ENCODE data around the gene ELMO1. TPM values are rescaled to one million over a fixed set of nuclear protein-coding genes. Genes with fewer than 3 reads are reported as not detected.

Gene ELMO1
- polyA plus RNA-seq, 1 experiment: not detected

DNA sequence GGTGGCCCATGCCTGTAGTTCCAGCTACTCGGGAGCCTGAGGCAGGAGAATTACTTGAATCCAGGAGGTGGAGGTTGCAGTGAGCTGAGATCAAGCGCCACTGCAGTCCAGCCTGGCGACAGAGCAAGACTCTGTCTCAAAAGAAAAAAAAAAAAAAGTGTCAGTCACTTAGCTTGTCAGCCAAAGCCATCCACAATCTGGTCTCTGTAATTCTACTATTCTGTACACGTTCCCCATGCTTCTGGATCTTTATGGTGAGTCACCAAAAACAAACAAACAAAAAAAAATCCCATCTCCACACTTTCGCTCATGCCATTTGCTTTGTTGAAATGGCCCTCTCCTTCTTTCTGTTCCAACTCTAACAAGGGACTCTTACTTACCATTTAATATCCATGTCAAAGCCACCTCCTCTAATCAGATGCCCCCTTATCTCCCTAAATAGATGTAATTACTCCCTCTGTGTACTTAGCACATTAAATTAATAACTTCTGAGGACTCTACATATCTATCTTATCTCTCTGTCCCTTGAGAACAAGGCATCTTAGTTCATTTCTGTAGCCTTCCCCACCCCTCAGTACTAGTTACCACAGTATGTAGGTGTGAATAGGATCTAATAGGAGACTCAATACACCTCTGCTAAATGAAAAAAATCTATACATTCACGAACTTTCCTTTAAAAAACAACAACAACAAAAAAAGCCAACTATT is 128.4 kb downstream of the ELMO1 start:
- no peak for DNase-seq (ENCODE audit: low read depth)
- CTCF ChIA-PET: no interaction called here

DNA sequence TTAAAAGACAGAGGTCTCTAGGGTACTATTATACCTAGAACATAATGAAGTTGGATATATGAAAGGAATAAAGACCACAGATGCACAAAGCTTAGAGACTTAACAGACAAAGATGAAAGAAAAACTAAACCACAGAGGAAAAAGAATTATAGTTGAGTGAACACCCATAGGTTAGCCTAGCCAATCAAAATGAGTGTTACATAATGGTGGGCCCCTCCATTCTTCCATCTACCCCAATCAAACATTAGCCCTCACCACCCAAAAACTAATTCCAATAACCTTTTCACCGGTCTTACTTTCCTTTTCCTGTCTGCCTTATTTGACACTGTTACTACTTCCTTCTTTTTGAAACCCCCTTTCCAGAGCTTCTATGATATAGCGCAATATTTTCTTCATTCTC is 130.1 kb downstream of the ELMO1 start:
- no peak for DNase-seq (ENCODE audit: low read depth)
- TF ChIP-seq, protein P1, sequence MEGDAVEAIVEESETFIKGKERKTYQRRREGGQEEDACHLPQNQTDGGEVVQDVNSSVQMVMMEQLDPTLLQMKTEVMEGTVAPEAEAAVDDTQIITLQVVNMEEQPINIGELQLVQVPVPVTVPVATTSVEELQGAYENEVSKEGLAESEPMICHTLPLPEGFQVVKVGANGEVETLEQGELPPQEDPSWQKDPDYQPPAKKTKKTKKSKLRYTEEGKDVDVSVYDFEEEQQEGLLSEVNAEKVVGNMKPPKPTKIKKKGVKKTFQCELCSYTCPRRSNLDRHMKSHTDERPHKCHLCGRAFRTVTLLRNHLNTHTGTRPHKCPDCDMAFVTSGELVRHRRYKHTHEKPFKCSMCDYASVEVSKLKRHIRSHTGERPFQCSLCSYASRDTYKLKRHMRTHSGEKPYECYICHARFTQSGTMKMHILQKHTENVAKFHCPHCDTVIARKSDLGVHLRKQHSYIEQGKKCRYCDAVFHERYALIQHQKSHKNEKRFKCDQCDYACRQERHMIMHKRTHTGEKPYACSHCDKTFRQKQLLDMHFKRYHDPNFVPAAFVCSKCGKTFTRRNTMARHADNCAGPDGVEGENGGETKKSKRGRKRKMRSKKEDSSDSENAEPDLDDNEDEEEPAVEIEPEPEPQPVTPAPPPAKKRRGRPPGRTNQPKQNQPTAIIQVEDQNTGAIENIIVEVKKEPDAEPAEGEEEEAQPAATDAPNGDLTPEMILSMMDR (IDR thresholded peaks at IDR 0.05; ENCODE audit: insufficient read depth, low read depth, low read length): no peak
- no peak overlapping the region for H3K4me3 ChIP-seq (ENCODE audit: low read depth, low read length)
- ChIA-PET POLR2A (no interaction called here), CTCF (no interaction called here)
- H3K27me3 ChIP-seq (ENCODE audit: control insufficient read depth, insufficient read depth, low read length): no peaks in the 10 kb centered on the region
- H3K36me3 ChIP-seq (ENCODE audit: control insufficient read depth, insufficient read depth, low read length): no peaks in the 10 kb centered on the region

More for the DNA sequence above, 128.4 kb downstream of the ELMO1 start:
- POLR2A ChIA-PET: no interaction called here
- no peaks in the 10 kb centered on the region for H3K36me3 ChIP-seq (ENCODE audit: control insufficient read depth, insufficient read depth, low read length)
- no peak overlapping the region for H3K4me3 ChIP-seq (ENCODE audit: low read depth, low read length)
- TF ChIP-seq, protein P1 (IDR thresholded peaks at IDR 0.05; ENCODE audit: insufficient read depth, low read depth, low read length): no peak
- no peaks in the 10 kb centered on the region for H3K27me3 ChIP-seq (ENCODE audit: control insufficient read depth, insufficient read depth, low read length)

DNA sequence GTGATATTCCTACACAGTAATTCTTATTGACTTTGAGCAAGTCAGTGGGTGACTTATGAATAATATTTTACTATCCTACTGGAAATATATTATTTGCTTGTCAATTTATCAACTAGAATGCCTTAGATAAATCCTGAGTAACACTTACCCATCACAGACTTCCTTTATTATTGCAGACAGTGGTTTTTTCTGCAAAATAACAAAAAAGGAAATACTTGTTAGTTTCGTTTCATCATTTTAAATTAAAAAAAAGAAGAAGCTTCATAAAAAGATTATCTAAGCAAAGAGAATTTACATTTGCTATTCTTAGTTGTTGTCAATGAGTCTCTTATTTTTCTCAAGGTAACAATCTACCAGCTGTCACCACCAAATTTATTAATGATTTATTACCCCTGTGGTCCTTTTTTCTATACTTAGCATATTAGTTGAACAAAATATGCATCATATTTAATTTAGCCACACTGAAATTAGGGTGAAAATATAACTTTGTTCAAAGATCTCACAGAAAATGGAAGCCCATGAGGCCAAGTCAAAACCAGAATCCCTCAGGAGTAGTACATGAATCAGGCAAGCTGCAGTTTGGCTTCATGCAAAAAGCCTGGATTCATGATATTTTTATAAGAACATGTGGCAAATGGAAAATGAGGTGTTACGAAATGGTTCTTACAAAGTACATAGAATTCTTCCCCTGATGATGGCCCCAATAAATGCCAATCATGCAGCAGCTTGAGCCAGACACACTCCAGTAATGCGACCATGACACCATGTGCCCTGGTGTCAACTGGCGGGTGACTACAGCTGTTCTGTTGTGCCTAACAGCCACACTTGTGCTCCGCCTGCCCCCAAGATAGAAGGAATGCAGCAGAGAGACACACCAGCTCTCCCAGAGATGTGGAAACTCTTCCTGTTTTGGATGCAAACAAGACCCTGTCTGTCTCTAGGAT is 132.6 kb downstream of the ELMO1 start:
- ChIA-PET CTCF (no interaction called here), POLR2A (no interaction called here)
- no peak overlapping the region for H3K4me3 ChIP-seq (ENCODE audit: low read depth, low read length)
- H3K36me3 ChIP-seq (ENCODE audit: control insufficient read depth, insufficient read depth, low read length): no peaks in the 10 kb centered on the region
- TF ChIP-seq, protein P1 (IDR thresholded peaks at IDR 0.05; ENCODE audit: insufficient read depth, low read depth, low read length): no peak
- no peaks in the 10 kb centered on the region for H3K27me3 ChIP-seq (ENCODE audit: control insufficient read depth, insufficient read depth, low read length)
- no peak for DNase-seq (ENCODE audit: low read depth)

DNA sequence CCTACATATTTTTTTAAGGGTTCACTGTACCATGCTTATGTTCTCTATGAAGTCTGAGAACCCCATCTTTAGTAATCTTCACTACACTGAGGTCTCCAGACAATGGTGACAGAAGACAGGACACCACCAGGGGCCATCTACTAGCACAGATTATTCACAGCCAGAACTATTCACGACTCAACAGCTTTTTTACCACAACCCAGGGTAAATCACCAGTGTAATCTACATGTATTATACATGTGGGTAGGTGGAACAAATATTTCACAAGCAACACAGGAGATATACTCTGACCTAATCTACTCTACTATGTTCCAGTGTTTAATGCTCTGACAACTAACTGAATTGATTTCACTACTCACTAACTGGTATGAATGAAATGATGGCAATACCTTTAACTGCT is 136.1 kb downstream of the ELMO1 start:
- H3K4me3 ChIP-seq (ENCODE audit: low read depth, low read length): no peak overlapping the region
- TF ChIP-seq, protein P1 (IDR thresholded peaks at IDR 0.05; ENCODE audit: insufficient read depth, low read depth, low read length): no peak
- ChIA-PET POLR2A (no interaction called here), CTCF (no interaction called here)
- no peak for DNase-seq (ENCODE audit: low read depth)
- no peaks in the 10 kb centered on the region for H3K36me3 ChIP-seq (ENCODE audit: control insufficient read depth, insufficient read depth, low read length)
- H3K27me3 ChIP-seq (ENCODE audit: control insufficient read depth, insufficient read depth, low read length): no peaks in the 10 kb centered on the region

DNA sequence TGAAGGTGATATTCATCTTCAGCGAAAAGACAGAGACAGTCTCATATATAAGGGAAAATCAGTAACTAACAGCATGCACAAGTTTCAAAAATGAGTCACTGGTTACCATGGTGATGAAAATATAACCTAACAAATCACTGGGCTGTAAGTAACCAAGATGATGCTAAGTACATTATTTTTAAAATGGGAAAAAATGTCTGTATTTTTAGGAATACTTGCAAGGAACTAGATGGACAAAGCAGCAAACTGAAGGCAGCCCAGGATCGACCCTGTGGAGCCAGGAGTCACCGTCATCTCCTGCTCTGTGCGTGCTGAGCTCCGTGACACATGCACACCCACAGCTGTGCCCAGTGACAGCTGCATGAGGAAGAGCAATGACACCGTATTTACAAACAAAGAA is 137.3 kb downstream of the ELMO1 start:
- TF ChIP-seq, protein P1 (IDR thresholded peaks at IDR 0.05; ENCODE audit: insufficient read depth, low read depth, low read length): no peak
- CTCF ChIA-PET: no interaction called here
- H3K27me3 ChIP-seq (ENCODE audit: control insufficient read depth, insufficient read depth, low read length): no peaks in the 10 kb centered on the region
- no peaks in the 10 kb centered on the region for H3K36me3 ChIP-seq (ENCODE audit: control insufficient read depth, insufficient read depth, low read length)
- no peak overlapping the region for H3K4me3 ChIP-seq (ENCODE audit: low read depth, low read length)
- no peak for DNase-seq (ENCODE audit: low read depth)
- POLR2A ChIA-PET: no interaction called here

Measured in BJ (cell line).